ENCODE results near the gene ODC1. TPM values are rescaled to one million over a fixed set of nuclear protein-coding genes. Genes with fewer than 3 reads are reported as not detected.

ODC1 gene
- total RNA-seq, 1 donor, result 109 TPM

DNA sequence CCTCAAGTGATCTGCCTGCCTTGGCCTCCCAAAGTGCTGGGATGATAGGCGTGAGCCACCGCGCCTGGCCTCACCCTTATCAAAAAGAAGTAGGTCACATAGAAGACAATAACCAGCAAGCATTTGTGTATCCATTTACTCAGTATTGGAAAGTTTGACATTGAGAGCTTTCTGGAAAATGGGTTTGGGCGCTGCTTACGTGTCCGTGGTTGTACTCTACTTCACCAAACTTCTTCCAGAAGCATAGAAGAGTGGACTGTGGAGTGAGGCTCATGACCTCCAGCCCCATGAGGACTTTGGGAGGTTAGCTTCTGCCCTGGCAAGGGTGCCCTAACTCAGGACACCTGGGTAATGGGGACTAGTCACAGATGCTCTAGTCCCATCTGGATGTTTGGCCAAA lies 3.7 kb upstream of the ODC1 start:
- DNase-seq (ENCODE audit: insufficient read length, low spot score, missing footprints), result peak; percentile 75
- Histone ChIP-seq H4K20me1 (ENCODE audit: insufficient read depth, low read length) (peaks cover 7% of the 10 kb centered on the region), H3K4me3 (ENCODE audit: insufficient read depth, low read length) (no peak overlapping the region), H3K79me2 (ENCODE audit: insufficient read depth, low read length) (peaks cover 16% of the 10 kb centered on the region), H3K9me3 (ENCODE audit: low read depth, low read length) (no peaks in the 10 kb centered on the region), H3K4me1 (ENCODE audit: insufficient read depth, low read length) (peaks cover 28% of the 10 kb centered on the region), H3K4me2 (ENCODE audit: insufficient read depth, low read length) (no peak overlapping the region), H2AFZ (ENCODE audit: low read length) (peak overlapping the region; percentile 53), H3K27ac (ENCODE audit: low read depth, low read length) (peak overlapping the region; percentile 87), H3K36me3 (ENCODE audit: insufficient read depth, low read length) (no peaks in the 10 kb centered on the region), H3K27me3 (ENCODE audit: insufficient read depth, low read length) (no peaks in the 10 kb centered on the region)
- TF ChIP-seq, protein P1, sequence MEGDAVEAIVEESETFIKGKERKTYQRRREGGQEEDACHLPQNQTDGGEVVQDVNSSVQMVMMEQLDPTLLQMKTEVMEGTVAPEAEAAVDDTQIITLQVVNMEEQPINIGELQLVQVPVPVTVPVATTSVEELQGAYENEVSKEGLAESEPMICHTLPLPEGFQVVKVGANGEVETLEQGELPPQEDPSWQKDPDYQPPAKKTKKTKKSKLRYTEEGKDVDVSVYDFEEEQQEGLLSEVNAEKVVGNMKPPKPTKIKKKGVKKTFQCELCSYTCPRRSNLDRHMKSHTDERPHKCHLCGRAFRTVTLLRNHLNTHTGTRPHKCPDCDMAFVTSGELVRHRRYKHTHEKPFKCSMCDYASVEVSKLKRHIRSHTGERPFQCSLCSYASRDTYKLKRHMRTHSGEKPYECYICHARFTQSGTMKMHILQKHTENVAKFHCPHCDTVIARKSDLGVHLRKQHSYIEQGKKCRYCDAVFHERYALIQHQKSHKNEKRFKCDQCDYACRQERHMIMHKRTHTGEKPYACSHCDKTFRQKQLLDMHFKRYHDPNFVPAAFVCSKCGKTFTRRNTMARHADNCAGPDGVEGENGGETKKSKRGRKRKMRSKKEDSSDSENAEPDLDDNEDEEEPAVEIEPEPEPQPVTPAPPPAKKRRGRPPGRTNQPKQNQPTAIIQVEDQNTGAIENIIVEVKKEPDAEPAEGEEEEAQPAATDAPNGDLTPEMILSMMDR (IDR thresholded peaks at IDR 0.05; ENCODE audit: extremely low read depth, low read depth, low read length), result no peak

DNA sequence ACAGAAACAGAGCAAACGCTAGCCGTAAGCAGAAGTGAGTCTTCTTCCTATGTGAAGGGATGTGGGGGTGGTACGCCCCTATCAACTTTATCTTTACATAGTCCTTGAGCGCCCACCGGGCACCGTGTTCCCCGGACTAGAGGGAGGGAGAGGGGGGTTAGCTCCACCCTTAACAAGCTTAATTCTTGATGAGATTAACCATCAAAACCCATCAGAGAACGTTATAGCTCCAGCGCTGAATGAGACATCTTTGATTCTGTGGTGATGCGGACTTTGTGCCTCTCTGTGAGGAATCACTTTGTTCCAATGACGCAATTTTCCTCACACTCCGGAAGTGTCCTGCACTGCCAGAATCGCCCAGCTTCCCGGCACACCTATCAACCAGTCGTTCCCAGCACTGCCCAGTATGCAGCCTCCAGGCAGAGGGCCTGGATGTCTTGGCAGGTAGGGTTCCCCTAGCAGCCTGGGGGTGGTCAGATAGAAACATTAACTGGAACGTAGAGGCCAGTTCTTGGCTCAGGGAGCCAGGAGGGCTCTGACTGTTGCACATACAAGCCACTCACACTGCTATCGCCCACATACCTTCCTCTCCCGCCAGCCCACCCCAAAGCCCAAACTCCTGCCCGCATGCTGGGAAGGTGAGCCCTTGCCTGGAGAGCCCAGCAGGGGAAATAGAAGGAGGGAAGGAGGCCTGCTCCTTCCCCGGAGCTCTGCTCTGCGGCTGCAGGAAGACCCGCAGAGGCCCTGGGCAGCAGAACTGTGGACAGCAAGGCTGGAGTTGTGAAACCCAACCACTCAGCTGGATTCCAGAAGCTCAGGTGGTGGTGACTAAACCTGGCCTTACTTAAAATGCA lies 1.9 kb upstream of the ODC1 start:
- peak; percentile 52 for DNase-seq (ENCODE audit: insufficient read length, low spot score, missing footprints)
- Histone ChIP-seq H3K36me3 (ENCODE audit: insufficient read depth, low read length) (peaks cover 2% of the 10 kb centered on the region), H2AFZ (ENCODE audit: low read length) (no peak overlapping the region), H3K9me3 (ENCODE audit: low read depth, low read length) (no peaks in the 10 kb centered on the region), H3K27ac (ENCODE audit: low read depth, low read length) (no peak overlapping the region), H3K79me2 (ENCODE audit: insufficient read depth, low read length) (peaks cover 34% of the 10 kb centered on the region), H4K20me1 (ENCODE audit: insufficient read depth, low read length) (peaks cover 18% of the 10 kb centered on the region), H3K4me2 (ENCODE audit: insufficient read depth, low read length) (peak overlapping the region; percentile 96), H3K4me3 (ENCODE audit: insufficient read depth, low read length) (no peak overlapping the region), H3K4me1 (ENCODE audit: insufficient read depth, low read length) (peaks cover 37% of the 10 kb centered on the region), H3K27me3 (ENCODE audit: insufficient read depth, low read length) (no peaks in the 10 kb centered on the region)
- TF ChIP-seq, protein P1 (IDR thresholded peaks at IDR 0.05; ENCODE audit: extremely low read depth, low read depth, low read length), result no peak

DNA sequence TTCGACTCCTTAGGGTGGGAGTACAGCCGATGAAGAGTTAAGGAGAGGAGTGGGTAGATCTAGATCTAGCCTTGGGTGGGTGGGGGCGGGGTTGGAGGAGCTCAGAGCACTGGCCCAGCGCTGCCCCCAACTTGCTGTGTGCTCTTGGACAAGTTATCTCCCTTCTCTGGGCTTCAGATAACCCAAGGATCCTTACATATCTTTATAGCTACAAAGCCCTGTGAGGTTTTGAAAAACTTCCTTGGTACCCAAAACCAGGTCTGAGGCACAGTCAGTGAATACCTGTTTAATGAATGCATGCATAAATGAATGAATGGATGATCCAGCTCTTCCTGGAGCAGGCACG lies 1.3 kb upstream of the ODC1 start:
- Histone ChIP-seq H4K20me1 (ENCODE audit: insufficient read depth, low read length) (peaks cover 24% of the 10 kb centered on the region), H3K27me3 (ENCODE audit: insufficient read depth, low read length) (no peaks in the 10 kb centered on the region), H3K27ac (ENCODE audit: low read depth, low read length) (no peak overlapping the region), H2AFZ (ENCODE audit: low read length) (no peak overlapping the region), H3K4me3 (ENCODE audit: insufficient read depth, low read length) (peak overlapping the region; percentile 84), H3K9me3 (ENCODE audit: low read depth, low read length) (no peaks in the 10 kb centered on the region), H3K36me3 (ENCODE audit: insufficient read depth, low read length) (peaks cover 8% of the 10 kb centered on the region), H3K4me2 (ENCODE audit: insufficient read depth, low read length) (peak overlapping the region; percentile 96), H3K79me2 (ENCODE audit: insufficient read depth, low read length) (peaks cover 40% of the 10 kb centered on the region), H3K4me1 (ENCODE audit: insufficient read depth, low read length) (peaks cover 33% of the 10 kb centered on the region)
- TF ChIP-seq, protein P1 (IDR thresholded peaks at IDR 0.05; ENCODE audit: extremely low read depth, low read depth, low read length), result no peak
- DNase-seq (ENCODE audit: insufficient read length, low spot score, missing footprints), result peak; percentile 60

Data from osteoblast (primary cell).